GM12874 (cell line): ENCODE results near the gene PGRMC2.

Source experiments
- TF ChIP-seq, protein P1 (sequence below): IDR thresholded peaks from 2 replicates; pipeline ENCODE4 v1.5.1; 2011; ENCODE audit warnings: low read depth, mild to moderate bottlenecking, control low read depth, low read length, moderate library complexity; ENCODE audit not compliant: insufficient read depth

PGRMC2 gene

DNA sequence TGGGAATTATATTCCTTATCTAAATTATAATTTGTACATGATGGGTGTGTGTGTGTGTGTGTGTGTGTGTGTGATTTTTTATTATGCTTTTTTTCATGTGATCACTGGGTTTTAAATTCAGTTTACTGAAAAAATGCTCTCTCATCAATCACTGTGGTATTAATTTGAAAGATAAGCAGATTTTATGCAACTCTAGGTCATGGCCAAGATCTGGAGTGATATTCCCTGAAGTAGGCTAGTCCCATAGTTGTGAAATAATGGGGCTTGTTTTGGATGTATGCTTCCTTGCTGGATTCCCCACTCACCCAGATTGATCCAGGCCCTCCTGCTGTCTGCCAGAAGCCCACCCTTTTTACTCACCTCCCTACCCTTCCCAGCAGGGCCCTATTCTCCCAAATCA is 22.0 kb upstream of the PGRMC2 start:
- TF ChIP-seq, protein P1, sequence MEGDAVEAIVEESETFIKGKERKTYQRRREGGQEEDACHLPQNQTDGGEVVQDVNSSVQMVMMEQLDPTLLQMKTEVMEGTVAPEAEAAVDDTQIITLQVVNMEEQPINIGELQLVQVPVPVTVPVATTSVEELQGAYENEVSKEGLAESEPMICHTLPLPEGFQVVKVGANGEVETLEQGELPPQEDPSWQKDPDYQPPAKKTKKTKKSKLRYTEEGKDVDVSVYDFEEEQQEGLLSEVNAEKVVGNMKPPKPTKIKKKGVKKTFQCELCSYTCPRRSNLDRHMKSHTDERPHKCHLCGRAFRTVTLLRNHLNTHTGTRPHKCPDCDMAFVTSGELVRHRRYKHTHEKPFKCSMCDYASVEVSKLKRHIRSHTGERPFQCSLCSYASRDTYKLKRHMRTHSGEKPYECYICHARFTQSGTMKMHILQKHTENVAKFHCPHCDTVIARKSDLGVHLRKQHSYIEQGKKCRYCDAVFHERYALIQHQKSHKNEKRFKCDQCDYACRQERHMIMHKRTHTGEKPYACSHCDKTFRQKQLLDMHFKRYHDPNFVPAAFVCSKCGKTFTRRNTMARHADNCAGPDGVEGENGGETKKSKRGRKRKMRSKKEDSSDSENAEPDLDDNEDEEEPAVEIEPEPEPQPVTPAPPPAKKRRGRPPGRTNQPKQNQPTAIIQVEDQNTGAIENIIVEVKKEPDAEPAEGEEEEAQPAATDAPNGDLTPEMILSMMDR, result no peak

DNA sequence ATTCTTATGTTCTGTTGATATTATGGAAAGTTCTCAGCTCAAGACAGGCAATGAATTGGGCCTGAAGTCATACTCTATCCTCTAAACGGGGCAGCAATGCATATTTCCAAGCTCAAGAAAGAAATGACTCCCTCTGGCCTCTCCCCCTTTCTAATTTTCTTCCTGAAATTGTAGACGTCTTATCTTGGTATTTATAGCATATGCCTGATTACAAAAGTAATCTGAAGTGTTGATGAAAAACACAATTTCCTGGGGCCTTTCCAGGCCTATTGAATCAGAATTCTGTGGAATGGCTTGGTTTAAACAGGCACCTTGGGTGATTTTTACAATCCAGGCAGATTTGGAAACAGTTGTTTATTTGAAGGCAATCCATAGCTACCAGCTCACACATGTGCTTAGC is 21.4 kb upstream of the PGRMC2 start:
- TF ChIP-seq, protein P1, result no peak

DNA sequence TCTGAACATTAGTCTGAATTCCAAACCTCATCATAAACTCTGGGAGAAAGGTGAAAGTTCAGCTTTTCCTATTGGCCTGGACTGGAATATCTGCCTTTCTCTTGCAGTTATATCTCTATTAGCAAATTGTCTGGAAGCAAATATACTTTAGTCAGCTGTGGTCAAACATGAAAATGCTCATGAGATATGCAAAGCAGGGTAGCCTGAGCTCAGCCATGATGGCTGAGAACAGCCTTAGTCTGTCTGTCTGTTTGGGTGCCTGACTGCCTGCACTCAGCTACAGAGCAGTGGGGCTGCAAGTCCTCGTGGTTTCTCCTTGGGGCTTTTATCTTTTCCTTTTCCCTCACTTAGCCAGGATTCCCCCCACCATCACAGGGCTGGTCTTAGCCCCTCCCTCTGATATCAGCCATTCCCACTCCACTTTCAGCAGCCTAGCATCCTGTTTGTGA is 19.5 kb upstream of the PGRMC2 start:
- TF ChIP-seq, protein P1, result no peak

DNA sequence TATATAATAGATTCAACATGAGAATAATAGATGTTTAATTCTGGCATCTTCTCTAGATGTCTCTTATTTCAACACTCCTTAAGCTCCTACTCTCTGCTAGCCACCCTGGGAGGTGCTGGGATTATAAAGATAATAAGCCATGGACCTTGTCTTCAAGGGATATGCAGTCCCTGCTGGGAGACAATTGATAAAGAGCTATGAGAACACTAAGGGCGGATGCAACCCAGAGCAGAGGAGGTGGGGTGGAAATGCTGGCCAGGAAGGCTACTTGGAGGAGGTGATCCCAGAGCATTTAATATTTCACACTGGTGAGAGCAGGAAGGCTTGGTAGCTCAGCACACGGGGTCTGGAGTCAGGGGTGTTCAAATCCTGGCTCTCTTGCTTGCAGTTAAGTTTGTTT is 18.3 kb upstream of the PGRMC2 start:
- TF ChIP-seq, protein P1, result no peak

DNA sequence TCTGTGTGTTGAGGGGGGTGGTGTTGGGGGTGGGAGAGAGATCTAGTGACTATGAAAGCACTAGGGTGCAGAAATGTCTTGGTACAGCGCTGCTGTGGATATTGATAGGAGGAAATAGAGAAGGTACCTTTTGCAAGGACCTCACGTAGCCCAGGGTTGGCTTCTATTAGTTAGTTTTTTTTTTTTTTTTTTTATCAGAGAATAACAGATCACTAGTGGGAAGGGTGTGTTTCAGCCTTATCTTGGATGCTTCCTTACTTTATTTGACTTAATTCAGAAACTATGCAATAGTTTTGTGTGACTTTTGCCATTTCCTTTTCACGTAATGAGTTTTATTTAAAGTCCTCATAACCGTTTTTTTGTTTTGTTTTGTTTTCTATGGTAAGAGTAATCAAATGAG is 16.4 kb upstream of the PGRMC2 start:
- TF ChIP-seq, protein P1, result no peak

DNA sequence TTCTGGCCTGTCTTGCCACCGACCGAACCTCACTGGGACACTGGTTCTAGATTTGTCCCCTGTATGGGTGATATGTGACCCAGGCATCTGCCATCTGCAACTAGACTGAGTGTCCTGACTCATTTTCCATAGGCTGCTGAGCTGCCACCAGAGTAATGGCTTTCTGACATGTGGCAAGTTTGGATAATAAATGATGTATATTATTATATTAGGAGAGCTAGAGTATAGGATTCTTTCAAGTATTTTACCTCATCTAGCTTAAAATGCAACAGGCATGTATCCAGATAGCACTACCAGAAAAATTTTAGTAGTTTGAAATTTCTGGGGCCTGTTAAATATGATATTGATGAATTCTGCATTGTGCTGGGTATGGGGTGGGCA is 15.8 kb upstream of the PGRMC2 start:
- TF ChIP-seq, protein P1, result no peak

DNA sequence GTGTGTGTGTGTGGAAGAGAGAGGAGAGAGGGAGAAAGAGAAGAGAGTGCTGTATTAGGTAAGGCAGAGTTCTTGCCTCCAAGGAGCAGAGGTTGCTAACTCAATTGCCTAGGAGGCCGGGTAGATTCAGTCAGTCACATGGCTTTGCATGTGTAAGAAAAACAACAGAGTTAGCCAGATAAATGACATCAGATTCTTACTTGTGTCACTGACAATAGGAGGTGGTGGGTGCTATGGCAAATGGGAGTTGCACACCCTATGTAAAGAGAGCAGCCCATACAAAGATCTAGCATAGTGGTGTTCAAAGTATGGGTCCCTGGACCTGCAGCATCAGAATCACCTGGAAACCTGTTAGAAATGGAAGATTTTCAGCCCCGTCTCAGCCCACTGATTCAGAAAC is 14.4 kb upstream of the PGRMC2 start:
- TF ChIP-seq, protein P1, result no peak

DNA sequence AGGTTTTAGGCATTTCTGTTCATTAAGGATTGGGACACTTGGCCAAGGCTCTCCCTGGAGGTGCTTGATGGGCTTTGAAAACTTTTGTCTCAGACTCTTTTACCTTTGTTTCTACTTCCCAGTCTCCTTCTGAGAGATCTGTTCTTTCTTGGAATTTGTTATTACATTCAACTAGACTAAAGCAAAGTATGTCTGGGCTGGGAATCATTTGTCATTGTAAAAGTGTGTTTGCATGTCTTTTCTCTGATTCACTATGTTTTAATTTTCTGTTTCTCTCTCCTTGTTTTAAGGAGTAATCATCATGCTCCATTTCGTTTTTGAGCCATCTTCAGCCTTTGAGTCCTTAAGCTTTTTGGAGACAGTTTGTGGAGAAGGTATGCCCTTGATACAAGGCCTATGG is 12.2 kb upstream of the PGRMC2 start:
- TF ChIP-seq, protein P1, result no peak
